Amniotic epithelial cell (primary cell): ENCODE results near the gene CWC15.
A peak's percentile ranks its signal among the peaks of the same experiment; 100 is the strongest.
"Not testable (repeated sequence)": the region's sequence is repeated elsewhere in the genome, so short reads cannot be mapped to it uniquely, and the experiment has no call there.

Experiments
- DNase-seq: peaks from one replicate; pipeline ENCODE4 v3.0.0-alpha.2; 2010; ENCODE audit warnings: low read depth

Gene CWC15

DNA sequence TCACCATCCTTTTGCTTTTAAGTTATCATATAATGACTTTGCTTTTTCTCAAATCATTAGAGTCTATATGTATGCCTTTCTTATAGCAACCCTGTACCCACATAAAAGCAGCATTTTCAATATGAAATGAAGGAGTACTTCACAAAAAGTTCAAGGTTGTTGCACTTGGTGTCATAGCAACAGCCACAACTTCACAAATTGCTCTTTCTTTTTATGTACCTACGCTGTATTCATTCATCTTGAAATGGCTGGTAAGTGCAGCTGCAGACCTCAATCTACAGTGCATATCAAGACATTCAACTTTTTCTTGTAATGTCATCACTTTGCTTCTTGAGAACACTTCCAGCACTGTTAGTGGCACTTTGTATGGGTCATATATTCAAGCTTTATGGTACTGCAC, 18.6 kb downstream of the CWC15 start:
- DNase-seq: no peak

- peak; percentile 90 for DNase-seq
Observed at GRCh38 chr11:94948070-94948617, 25.2 kb downstream of the CWC15 start.

GRCh38 chr11:94946812-94947211, 26.5 kb downstream of the CWC15 start:
- DNase-seq: no peak

DNA sequence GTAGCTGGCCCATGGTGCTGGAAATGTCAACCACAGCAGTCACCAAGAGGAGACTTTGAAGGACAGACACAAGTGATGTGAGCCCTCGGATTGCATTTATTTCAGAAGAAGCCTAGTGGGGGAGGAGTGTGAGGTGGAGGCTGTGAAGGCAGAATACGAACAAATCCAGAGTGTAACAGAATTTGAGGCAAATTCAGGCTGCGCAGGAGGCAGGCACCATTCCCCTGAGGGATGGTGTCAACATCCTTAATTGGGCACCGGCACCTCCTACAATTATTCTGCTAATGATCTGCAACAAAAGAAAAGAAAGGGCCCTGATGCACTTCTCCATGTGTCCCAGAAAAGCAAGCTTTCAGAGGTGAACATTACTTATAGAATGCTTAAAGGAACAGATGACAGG, 32.2 kb downstream of the CWC15 start:
- DNase-seq: no peak

GRCh38 chr11:94939346-94939745, 34.0 kb downstream of the CWC15 start:
- DNase-seq: no peak

DNA sequence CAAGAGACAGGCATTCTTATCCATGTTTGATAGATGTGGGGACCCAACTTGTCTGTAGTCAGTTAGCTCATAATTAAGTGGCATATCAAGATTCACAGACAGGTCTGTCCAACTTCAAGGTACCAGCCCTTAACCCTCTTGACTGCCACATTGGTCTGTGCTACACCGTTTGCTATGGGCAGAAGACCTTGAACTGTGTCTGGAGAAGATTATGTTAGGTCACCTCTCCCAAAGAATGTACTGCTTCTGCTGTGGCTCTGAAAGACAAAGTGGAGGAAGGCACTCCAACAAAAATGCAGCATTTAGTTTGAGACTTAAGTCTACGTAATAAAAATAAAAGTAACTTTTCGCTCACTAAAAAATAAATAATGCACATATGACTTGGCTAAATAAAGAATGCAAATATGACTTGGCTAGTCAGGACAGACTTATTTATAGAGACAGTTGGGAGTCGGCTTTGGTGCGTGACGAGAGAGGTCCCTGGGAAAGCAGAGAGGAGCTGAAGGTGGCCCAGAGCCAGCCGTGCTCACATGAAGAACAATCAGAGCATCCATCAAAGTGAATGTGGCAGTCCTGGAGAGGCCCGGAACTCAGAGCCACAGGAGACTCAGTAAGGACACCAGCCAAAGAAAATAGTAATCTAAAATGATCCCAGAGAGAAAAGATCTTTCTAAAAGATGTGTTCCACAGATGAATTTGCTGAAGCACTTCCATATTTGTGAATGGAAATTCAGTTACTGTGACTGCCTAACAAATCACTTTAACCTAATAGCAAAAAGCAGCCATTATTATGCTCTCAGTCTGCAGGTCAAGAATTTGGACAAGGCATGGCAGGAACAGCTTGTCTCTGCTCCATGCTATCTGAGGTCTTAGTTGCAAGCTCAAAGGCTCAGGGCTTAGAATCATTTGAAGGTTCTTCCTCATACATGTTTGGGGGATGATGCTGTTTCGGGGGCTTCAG, 35.0 kb downstream of the CWC15 start:
- peak; percentile 33 for DNase-seq

- DNase-seq: no peak
Observed at GRCh38 chr11:94934846-94935245, 38.5 kb downstream of the CWC15 start.

GRCh38 chr11:94934362-94934761, 39.0 kb downstream of the CWC15 start:
- peak; percentile 80 for DNase-seq

DNA sequence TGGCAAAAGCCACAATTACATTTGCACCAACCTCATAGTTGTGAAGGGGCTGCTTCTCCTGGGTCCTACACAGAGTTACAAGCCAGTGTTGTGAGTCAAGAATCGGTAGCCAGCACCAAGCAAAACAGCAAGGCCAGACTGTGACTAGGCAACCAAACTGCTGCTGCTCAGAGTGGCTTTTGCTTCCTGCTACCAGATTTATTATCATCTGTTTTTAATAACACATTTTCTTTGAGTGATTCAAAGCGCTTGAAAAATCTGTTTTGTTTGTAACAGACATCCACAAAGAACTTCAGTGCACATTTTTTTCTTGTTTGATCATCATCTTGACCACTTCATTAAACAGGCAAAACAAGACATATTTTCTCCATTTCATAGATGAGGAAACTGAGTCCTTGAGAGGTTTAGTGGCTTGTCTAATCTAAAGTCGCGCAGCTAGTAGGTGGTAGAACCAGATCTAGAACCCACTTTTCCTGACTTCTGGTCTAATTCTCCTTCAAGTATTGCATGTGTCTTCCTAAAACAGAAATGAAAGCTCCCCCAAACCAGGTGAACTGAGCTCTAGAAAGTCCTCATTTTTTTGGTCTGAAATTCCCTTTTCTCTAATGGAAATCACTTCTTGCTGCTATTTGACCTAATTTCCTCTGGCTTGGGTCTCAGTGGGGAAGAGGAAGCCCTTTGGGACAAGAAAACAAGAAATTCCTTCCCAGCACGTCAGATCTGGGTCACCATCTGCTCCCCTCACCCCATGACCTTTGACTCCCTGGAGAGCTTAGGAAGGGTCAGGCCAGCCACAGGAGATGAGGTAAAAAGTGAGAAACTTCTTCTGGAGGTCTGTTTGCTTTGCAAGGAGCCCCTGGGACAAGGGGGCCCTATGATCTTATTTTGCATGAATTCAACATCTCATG, 39.9 kb downstream of the CWC15 start:
- peak; percentile 97 for DNase-seq

DNA sequence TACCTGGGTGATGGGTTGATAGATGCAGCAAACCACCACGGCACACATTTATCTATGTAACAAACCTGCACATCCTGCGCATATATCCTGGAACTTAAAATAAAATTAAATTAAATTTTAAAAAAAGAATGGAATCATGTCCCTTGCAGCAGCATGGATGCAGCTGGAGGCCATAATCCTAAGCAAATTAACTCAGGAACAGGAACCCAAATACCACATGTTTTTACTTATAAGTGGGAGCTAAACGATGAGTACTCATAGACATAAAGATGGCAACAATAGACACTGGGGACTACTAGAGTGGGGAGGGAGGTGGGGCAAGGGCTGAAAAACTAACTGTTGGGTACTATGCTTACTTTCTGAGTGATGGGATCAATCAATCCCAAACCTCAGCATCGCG, 40.9 kb downstream of the CWC15 start:
- no peak for DNase-seq

- not testable (repeated sequence) for DNase-seq
Observed at GRCh38 chr11:94932072-94932471, 41.3 kb downstream of the CWC15 start.

DNA sequence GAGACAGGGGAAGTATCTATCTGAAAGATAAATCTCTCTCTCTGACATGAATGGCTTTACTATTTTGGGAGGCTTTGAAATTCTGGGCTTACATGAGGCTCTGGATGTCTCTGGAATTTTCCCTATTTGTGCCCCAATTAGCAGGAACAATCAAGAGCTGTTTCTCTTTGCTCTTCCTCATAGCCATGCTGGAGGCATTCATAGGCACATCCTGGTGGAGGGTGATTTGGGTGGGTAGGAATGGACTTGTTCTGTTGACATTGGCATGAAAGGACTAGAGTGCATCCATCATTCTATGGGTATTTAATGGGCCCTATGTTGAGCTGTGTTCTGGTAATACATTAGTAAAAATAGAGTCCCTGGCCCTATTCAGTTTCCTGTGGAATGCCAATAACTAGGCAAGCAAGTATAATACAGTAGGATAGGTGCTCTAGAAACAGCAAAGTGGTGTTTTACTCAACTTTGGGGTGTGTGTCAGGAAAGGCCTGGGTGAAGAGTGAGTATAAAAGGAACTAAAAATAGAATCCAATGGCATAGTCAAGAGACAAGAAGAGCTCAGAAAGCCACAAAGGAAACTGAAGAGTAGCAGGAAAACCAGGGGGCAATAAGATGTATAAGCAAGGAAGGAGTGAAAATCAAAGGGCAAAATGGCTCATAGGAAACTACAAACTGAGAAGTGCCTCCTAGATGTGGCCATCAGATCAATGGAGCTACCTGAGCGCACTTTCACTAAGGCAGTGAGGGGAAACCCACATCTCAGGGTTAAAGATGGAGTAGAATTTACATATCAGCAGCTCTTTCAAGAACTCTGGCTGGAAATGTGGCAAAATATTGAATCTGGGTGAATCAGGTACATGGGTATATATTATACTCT, 45.0 kb downstream of the CWC15 start:
- DNase-seq: no peak

DNA sequence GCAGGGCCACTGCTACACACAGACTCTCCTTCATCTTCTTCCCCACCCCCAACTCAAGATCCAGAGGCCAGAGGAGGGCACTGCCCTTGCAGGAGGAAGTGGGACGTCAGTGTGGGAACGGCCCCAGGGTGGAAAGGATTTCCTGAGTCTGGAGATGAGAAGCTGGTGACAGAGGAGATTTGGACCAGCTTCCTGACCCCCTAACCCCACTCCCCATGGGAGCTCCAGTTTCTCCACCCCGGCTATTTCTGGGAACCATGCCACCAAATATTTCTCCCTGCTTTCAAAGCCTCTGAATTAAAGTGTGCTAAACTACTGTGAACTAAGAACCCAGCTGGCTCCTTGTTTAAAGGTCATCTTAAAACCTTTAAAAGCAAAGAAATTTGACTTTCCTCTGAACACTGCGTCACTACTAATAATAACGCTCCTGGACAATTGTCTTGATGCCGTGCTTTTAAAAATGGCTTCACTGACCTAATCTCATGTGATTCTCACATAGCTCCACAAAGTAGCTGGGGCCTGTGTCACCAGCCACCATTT, 46.6 kb downstream of the CWC15 start:
- peak; percentile 96 for DNase-seq

GRCh38 chr11:94926271-94926625, 47.1 kb downstream of the CWC15 start:
- DNase-seq: peak; percentile 7

- DNase-seq: peak; percentile 26
Observed at GRCh38 chr11:94925422-94926270, 47.7 kb downstream of the CWC15 start.

- DNase-seq: no peak
Observed at GRCh38 chr11:94924612-94925011, 48.7 kb downstream of the CWC15 start.

DNA sequence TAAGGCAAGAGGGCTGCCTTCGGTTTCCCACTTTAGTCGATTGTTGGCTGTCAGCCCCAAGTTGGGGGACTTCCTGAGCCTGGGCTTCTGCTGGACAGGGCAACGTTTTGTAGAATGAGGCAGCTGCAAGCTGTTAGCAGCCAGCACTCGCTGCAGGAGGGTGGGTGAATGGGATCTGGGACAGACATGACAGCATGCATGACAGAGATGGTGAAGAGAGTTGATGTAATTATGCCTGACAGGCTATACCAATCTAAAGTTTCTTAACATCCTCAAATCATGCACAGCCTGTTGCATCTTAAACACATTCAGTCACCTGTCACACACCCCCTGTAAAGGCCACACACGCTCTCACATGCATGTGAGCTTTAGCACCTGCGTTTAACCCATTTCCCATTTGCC, 49.2 kb downstream of the CWC15 start:
- no peak for DNase-seq

DNA sequence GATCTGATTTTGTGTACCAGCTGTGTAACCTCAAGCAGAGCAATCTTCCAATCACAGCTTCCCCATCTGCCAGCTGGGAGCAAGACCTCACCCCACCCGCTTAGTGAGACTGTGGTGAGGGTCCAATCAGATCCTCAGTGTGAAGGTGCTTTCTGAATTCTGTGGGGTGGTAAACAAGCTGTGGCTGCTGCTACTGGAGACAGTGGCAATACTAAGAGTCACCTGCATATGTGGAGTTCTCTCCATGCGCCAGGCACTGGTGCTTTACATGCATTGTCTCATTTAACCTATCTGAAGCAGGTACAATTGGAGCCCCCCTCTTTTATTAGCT, 50.4 kb downstream of the CWC15 start:
- DNase-seq: no peak

DNA sequence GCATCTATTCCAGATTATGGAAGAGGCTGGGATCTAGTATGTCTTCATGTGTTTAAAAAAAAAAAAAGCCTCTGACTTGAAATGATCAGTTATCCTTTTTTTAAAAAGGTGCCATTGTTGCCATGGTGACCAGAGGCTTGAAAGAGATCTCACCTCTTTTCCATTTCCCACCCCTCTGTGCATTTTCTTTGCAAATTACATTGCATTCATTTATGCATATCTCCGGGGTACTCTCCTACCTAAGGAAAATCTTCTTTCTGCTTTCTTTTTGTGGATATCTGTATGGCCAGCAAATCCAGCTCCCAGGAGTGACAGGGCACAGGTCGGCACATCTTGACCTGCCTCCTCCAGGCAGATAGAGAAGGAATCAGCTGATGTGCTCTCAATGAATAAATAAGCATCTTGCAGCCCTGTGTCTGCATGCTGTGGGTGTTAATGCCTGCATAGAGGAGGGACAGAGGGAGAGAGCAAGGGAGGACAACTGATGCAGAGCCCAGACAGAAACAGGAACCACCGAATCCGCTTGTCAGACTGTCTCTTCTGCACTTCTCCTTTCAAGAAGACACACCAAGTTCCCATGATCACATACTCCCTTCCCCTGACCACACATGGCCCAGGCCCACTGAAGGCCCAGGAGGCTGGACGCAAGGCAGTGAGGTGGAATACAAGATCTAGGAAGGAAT, 50.9 kb downstream of the CWC15 start:
- DNase-seq: no peak

- DNase-seq: peak; percentile 70
Observed at GRCh38 chr11:94920311-94920710, 53.0 kb downstream of the CWC15 start.
